GM18505 (cell line): ENCODE measurements around the gene ATP1A4.

Experiments
- ATAC-seq: cut with Tn5 transposase; IDR thresholded peaks from one replicate; pipeline ENCODE4 v1.9.1; 2021; ENCODE audit not compliant: unreplicated experiment
- POLR2A ChIP-seq: IDR thresholded peaks from 4 replicates; pipeline ENCODE4 v1.6.1; 2011; ENCODE audit warnings: borderline replicate concordance; ENCODE audit not compliant: insufficient read depth, insufficient read length; ENCODE audit errors: extremely low read depth

ATP1A4 gene

DNA sequence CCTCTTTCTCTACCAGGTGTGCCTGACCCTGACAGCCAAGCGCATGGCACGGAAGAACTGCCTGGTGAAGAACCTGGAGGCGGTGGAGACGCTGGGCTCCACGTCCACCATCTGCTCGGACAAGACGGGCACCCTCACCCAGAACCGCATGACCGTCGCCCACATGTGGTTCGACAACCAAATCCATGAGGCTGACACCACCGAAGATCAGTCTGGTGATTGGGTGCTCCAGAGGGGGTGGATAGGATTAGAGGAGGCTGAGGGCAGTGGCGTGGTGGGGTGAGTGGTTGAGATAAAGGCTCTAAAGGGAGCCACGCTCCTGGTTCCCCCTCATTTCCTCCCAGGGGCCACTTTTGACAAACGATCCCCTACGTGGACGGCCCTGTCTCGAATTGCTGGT lies 22.8 kb upstream of the ATP1A4 start:
- no peak for TF ChIP-seq POLR2A
- no peak for ATAC-seq

DNA sequence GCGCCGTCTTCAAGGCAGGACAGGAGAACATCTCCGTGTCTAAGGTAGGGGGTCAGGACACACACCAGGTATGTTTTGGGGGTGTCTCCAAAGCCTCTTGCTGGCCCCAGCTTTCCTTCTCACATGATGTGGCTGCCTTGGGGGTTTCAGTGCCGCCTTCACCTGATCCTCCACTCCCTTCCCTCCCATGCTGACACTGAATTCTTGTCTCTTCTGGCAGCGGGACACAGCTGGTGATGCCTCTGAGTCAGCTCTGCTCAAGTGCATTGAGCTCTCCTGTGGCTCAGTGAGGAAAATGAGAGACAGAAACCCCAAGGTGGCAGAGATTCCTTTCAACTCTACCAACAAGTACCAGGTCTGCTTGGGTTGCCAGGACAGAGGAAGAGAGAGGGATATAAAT lies 22.4 kb upstream of the ATP1A4 start:
- TF ChIP-seq POLR2A: no peak
- no peak for ATAC-seq

DNA sequence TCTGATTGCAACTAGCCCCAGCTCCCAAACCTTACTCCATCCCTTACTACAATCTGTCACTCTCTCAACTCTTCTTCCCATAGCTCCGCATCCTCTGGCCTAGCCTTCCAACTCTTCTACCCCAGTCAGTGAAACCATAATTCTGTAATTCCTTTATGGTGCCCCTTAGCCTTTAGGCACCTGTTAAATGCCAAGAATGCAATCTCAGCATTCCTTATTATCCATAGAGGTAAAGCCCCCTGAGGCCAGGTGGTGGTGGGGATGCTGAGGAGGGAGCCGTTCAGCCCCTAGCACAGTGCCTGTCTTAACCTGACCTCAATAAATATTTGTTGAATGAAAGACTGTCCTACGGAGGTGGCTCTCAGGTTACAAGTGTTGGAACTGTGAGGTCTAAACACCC lies 21.8 kb upstream of the ATP1A4 start:
- TF ChIP-seq POLR2A: no peak
- no peak for ATAC-seq

DNA sequence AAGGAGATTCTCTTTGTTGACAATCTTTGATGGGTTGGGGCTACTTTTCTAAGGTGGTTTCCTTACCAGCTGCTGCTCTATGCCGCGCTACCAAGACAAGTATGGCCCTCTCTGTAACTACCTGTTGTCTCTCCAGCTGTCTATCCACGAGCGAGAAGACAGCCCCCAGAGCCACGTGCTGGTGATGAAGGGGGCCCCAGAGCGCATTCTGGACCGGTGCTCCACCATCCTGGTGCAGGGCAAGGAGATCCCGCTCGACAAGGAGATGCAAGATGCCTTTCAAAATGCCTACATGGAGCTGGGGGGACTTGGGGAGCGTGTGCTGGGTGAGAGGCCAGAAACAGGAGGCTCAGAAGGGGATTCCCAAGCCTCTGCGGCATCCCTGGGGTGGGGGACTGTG lies 21.4 kb upstream of the ATP1A4 start:
- TF ChIP-seq POLR2A: no peak
- ATAC-seq: no peak

DNA sequence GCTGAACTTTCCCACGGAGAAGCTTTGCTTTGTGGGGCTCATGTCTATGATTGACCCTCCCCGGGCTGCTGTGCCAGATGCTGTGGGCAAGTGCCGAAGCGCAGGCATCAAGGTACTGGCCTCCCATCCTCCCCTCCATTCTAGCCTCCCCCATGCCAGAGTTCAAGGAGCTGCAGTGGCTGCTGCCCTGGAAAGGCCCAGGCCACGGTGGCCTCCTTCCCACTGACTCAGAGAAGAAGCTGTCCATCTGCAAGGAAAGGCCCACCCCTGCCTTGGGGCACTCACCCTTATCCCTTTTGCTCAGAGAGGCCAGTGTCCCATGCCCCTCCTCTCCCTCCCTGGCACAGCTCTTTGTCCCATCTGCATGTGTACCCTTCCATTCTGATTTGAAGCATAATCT lies 20.9 kb upstream of the ATP1A4 start:
- no peak for TF ChIP-seq POLR2A
- ATAC-seq: no peak

DNA sequence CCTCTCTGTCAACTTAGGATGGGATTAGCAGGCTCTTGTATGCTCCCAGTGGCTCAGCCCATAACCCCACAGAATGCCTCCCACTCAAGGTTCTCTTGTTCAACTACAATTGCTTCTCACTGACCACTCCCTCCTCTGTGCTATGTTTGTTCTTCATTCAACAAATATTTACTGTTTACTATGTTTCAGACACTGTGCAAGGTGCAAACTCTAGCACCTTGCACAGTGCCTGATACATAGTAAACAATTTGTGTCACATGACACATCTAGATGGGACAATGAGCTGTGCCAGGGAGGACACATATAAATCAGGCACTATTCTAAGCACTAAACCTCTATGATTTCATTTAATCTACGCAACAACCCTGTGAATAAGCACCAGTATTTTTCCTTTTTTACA lies 20.5 kb upstream of the ATP1A4 start:
- no peak for TF ChIP-seq POLR2A
- no peak for ATAC-seq

DNA sequence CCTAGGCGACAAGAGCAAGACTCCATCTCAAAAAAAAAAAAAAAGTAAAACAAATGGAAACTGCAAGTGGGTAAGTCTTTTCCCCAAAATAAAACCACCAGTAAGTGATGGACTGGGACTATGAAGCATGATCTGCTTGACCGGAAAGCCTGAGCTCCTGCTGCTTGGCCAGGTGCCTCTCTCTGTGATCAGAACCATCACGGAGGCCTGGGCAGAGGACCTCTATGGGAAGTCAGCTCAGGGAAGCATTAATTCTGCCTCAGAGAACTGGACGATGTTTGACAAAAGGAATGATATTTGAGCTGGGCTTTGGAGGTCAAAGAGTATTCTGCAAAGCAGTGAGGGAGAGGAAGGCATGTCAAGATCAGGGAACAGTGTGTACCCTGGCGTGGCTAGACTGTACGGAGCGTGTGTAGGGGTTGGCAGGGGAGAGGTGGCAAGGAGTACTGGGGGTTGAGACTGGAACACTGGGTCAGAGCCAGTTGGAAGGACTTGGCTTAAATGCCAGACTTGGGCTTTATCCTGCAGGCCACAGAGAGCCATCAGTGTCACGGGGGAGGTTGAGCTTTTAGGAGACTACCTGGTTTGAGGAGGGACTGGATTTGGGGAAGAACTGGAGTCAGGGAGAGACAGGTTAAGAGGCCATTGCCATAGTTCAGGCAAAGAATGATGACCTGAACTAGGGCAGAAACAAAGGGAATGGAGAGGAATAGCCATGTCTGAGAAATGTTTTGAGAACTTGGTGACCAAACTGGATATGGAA lies 19.4 kb upstream of the ATP1A4 start:
- no peak for ATAC-seq
- no peak for TF ChIP-seq POLR2A

DNA sequence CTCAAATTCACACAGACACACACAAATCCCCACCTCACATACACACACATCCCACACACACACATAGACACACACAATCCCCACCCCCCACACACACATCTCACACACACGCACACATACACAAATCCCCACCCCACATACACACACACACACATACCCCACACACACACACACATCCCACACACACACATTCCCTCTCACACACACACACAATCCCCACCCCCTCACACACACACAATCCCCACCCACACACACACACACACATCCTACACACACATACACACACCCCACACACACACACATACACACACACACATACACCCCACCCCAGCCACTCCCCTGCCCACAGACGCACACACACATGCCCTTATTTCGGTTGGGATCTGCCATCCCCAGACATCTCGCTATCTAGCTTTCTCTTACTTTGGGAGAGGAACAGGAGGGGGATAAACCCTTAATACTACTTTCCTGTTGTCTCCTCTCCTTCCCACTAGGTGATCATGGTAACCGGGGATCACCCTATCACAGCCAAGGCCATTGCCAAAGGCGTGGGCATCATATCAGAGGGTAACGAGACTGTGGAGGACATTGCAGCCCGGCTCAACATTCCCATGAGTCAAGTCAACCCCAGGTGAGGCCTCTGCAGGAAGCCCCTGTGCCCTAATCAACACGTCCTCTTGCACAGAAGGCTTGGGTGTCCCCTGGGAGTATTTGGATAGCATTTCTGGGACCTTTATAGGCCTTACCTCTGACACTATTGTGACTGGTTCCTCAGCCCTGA lies 17.2 kb upstream of the ATP1A4 start:
- no peak for ATAC-seq
- no peak for TF ChIP-seq POLR2A

DNA sequence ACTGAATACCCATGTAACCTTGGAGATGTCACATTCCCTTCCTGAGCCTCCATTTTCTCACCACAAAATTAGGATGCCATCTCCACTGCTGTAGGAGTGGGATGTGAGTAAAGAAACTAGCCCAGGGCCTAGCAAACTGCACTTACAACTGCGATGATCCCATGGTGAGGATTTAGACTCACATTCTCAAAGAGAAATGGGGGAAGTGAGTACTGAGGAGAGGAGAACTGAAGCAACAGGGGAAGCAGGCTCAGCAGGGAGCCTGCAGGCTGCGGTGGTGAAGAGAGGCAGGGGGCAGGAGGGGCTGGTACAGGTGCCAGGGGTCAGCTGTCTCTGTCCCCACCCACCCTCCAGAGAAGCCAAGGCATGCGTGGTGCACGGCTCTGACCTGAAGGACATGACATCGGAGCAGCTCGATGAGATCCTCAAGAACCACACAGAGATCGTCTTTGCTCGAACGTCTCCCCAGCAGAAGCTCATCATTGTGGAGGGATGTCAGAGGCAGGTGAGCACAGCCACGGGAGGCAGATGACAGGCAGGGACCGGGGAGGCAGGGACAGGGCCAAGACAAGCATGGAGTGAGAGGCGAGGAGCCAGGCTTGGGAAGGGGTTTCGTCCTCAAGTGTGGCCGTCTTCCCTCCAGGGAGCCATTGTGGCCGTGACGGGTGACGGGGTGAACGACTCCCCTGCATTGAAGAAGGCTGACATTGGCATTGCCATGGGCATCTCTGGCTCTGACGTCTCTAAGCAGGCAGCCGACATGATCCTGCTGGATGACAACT lies 16.4 kb upstream of the ATP1A4 start:
- TF ChIP-seq POLR2A: no peak
- ATAC-seq: no peak

DNA sequence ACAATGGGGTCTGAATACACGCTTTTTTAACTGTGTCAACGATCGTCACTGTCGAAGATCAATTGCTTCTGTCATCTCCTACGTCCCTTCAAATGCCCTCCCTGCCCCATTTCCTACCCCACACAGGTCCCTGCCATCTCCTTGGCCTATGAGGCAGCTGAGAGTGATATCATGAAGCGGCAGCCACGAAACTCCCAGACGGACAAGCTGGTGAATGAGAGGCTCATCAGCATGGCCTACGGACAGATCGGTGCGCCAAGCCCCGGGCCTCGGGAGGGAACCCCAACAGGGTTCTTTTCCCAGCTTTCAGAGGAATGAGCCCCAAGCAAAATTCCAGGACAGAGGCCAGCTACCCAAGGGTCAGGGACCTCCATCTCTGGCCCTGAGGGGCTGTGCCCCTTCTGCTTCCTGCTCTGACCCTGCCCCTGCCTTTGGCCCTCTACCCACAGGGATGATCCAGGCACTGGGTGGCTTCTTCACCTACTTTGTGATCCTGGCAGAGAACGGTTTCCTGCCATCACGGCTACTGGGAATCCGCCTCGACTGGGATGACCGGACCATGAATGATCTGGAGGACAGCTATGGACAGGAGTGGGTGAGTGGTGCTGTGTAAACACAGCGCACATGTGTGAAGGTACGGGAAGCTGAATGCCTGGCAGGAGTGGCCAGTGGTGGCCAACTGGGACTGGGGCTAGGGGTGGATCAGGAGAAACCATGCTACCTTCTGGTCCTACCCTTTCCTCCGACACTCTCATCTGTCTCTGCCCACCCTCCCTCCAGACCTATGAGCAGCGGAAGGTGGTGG lies 15.1 kb upstream of the ATP1A4 start:
- no peak for TF ChIP-seq POLR2A
- no peak for ATAC-seq

DNA sequence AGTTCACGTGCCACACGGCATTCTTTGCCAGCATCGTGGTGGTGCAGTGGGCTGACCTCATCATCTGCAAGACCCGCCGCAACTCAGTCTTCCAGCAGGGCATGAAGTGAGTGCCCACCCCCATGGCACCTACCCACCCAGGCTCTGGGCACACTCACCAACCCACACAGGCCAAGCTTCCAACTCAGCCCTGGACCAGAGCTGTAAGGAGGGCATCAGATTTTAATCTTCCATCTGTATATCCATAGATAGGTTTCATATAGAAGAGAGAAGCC lies 14.5 kb upstream of the ATP1A4 start:
- no peak for ATAC-seq
- TF ChIP-seq POLR2A: no peak

DNA sequence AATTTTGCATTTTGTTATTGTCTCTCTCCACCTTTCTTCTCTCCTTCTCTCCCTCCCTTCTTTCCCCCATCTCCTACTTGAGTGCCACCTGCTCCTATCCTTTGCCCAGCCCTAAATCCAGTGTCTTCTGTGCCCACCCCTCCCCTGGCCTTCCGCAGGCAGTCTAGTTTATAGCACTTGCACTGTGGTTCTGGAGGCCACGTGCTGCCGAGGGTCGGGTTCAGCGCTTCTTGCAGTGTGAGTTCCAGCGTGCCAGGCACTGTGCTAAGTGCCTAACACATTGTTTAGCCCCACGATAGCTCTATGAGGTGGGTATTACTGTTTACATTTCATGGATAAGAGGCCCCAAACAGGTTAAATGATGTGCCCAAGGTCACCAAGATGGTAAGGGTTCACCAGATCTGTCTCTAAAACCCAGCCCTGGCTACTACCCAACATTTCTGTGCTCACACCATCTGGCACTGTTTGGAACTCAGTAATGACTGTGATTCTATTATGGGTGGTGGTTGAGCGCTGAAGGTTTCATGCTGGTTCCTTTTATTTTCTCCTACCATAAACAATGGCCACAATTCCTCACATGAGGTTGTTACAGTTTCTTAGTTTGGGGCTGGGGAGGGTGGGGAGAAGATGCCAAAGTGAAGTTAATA lies 14.1 kb upstream of the ATP1A4 start:
- ATAC-seq: no peak
- no peak for TF ChIP-seq POLR2A

DNA sequence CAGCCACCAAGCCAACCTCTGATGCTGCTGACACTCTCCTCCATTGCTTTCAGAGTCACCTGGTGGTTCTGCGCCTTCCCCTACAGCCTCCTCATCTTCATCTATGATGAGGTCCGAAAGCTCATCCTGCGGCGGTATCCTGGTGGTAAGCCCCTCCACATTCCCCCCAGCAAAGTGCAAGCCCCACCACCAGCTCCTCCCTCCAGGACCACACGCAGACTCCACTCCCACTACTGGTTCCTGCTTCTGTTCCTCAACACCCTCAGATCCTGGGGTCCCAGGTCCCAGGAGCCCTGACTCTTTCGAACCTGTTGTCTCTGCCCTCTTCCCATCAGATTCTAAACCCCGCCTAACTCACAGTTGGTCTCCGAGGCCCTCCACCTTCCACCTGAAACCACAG lies 11.6 kb upstream of the ATP1A4 start:
- no peak for TF ChIP-seq POLR2A
- no peak for ATAC-seq
